ENCODE results near the gene KRTAP10-1.
"Not testable (repeated sequence)": the region's sequence is repeated elsewhere in the genome, so short reads cannot be mapped to it uniquely, and the experiment has no call there.

Gene KRTAP10-1

DNA sequence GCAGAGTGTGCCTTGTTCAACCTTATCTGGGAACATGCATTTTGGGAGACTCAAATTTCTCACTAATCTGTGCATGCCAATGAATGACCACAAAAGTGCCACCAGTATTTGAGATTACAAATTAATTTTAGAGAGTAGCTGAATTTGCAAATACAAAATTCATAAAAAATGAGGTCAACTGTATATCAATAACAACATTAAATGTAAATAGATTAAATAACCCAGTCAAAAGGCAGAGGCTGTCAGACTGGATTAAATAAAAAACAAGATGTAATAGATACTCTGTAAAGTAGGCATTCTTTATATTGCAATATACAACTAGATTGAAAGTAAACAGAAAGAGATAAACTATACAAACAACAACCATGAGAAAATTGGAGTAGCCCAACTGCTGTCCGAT lies 24.1 kb upstream of the KRTAP10-1 start:
- no peaks in the 10 kb centered on the region for H3K9me2 ChIP-seq (ENCODE audit: low read depth, low read length)
- no peaks in the 10 kb centered on the region for H3K4me1 ChIP-seq (ENCODE audit: insufficient read depth, low read length, severe bottlenecking)
- H3K9ac ChIP-seq (ENCODE audit: low read length), result no peak overlapping the region
- no peak overlapping the region for H2AFZ ChIP-seq (ENCODE audit: low read length)
- no peaks in the 10 kb centered on the region for H3K9me3 ChIP-seq (ENCODE audit: low read length)
- H4K20me1 ChIP-seq (ENCODE audit: insufficient read depth, low read length), result no peaks in the 10 kb centered on the region
- H3K4me2 ChIP-seq (ENCODE audit: low read length), result no peak overlapping the region
- H3K4me3 ChIP-seq (ENCODE audit: low read depth, low read length, poor library complexity, severe bottlenecking), result no peak overlapping the region
- H3K79me2 ChIP-seq (ENCODE audit: insufficient read depth, low read length), result no peaks in the 10 kb centered on the region
- H3F3A ChIP-seq (ENCODE audit: insufficient read depth, low read length), result no peaks in the 10 kb centered on the region
- TF ChIP-seq, protein P1, sequence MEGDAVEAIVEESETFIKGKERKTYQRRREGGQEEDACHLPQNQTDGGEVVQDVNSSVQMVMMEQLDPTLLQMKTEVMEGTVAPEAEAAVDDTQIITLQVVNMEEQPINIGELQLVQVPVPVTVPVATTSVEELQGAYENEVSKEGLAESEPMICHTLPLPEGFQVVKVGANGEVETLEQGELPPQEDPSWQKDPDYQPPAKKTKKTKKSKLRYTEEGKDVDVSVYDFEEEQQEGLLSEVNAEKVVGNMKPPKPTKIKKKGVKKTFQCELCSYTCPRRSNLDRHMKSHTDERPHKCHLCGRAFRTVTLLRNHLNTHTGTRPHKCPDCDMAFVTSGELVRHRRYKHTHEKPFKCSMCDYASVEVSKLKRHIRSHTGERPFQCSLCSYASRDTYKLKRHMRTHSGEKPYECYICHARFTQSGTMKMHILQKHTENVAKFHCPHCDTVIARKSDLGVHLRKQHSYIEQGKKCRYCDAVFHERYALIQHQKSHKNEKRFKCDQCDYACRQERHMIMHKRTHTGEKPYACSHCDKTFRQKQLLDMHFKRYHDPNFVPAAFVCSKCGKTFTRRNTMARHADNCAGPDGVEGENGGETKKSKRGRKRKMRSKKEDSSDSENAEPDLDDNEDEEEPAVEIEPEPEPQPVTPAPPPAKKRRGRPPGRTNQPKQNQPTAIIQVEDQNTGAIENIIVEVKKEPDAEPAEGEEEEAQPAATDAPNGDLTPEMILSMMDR (IDR thresholded peaks at IDR 0.05; ENCODE audit: low read length), result no peak
- TF ChIP-seq EZH2 (IDR thresholded peaks at IDR 0.05; ENCODE audit: borderline replicate concordance, low read length), result no peak
- H3K36me3 ChIP-seq (ENCODE audit: insufficient read depth, low read length), result no peaks in the 10 kb centered on the region
- no peaks in the 10 kb centered on the region for H3K27me3 ChIP-seq (ENCODE audit: insufficient read depth, low read length)
- H3K27ac ChIP-seq (ENCODE audit: low read depth, low read length, poor library complexity, severe bottlenecking), result no peak overlapping the region

DNA sequence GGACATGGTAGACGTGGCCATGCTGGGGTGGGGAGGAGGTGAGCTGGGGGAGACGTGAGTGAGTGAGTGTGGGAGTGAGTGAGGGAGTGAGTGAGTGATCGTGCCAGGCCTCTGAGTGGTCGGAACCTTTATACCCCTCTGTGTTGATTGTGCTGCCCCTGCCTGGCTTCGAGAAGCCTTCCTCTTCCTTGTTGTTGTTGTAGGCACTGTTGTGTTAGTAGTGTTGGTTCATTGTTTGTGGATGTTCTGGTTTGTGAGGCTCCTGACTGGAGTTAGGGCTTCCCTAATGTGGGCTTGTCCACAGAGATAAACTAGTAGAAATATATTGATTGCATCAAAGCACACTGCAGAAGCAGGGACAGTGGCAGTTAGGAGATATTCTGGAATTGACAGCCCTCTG lies 18.7 kb upstream of the KRTAP10-1 start, which contains the start of gene KRTAP10-3:
Gene KRTAP10-3, minus strand, starts transcription at position 101 of the 400 bp plus-strand sequence. Its CDS starts 80 bp downstream, at position 21.
- H3K9me3 ChIP-seq (ENCODE audit: low read length), result no peaks in the 10 kb centered on the region
- H3K9me2 ChIP-seq (ENCODE audit: low read depth, low read length), result no peaks in the 10 kb centered on the region
- TF ChIP-seq EZH2 (IDR thresholded peaks at IDR 0.05; ENCODE audit: borderline replicate concordance, low read length), result no peak
- TF ChIP-seq, protein P1 (IDR thresholded peaks at IDR 0.05; ENCODE audit: low read length), result no peak
- no peaks in the 10 kb centered on the region for H3F3A ChIP-seq (ENCODE audit: insufficient read depth, low read length)
- no peak within 1 kb of the TSS for H3K4me2 ChIP-seq (ENCODE audit: low read length)
- H3K27me3 ChIP-seq (ENCODE audit: insufficient read depth, low read length), result no peaks in the 10 kb centered on the region; the same call in 1 of the 2 replicates
- no peaks in the 10 kb centered on the region for H3K79me2 ChIP-seq (ENCODE audit: insufficient read depth, low read length)
- no peaks in the 10 kb centered on the region for H3K4me1 ChIP-seq (ENCODE audit: insufficient read depth, low read length, severe bottlenecking)
- no peaks in the 10 kb centered on the region for H3K36me3 ChIP-seq (ENCODE audit: insufficient read depth, low read length)
- H4K20me1 ChIP-seq (ENCODE audit: insufficient read depth, low read length), result no peaks in the 10 kb centered on the region
- H2AFZ ChIP-seq (ENCODE audit: low read length), result no peak within 1 kb of the TSS
- H3K4me3 ChIP-seq (ENCODE audit: low read depth, low read length, poor library complexity, severe bottlenecking), result no peak within 1 kb of the TSS
- H3K27ac ChIP-seq (ENCODE audit: low read depth, low read length, poor library complexity, severe bottlenecking), result no peak within 1 kb of the TSS
- no peak within 1 kb of the TSS for H3K9ac ChIP-seq (ENCODE audit: low read length)

DNA sequence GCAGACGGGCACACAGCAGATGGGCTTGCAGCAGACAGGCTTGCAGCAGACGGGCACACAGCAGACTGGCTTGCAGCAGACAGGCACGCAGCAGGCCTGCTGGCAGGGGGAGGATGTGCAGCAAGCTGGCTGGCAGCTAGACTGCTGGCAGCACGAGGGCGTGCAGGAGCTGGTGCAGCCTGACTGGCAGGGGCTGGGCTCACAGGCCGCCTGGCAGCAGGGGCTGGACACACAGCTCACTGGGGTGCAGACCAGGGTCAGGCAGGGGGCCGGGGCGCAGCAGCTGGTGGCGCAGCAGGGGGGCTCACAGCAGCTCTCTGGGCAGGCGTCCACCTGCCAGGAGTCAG lies 18.3 kb upstream of the KRTAP10-1 start:
- not testable (repeated sequence) for H3K79me2 ChIP-seq (ENCODE audit: insufficient read depth, low read length); H3K9ac ChIP-seq (ENCODE audit: low read length); H4K20me1 ChIP-seq (ENCODE audit: insufficient read depth, low read length); H3K36me3 ChIP-seq (ENCODE audit: insufficient read depth, low read length); H3K27ac ChIP-seq (ENCODE audit: low read depth, low read length, poor library complexity, severe bottlenecking); H3K9me3 ChIP-seq (ENCODE audit: low read length); H3K27me3 ChIP-seq (ENCODE audit: insufficient read depth, low read length); H2AFZ ChIP-seq (ENCODE audit: low read length); H3K4me3 ChIP-seq (ENCODE audit: low read depth, low read length, poor library complexity, severe bottlenecking); H3K9me2 ChIP-seq (ENCODE audit: low read depth, low read length); H3K4me2 ChIP-seq (ENCODE audit: low read length); H3F3A ChIP-seq (ENCODE audit: insufficient read depth, low read length); H3K4me1 ChIP-seq (ENCODE audit: insufficient read depth, low read length, severe bottlenecking)

DNA sequence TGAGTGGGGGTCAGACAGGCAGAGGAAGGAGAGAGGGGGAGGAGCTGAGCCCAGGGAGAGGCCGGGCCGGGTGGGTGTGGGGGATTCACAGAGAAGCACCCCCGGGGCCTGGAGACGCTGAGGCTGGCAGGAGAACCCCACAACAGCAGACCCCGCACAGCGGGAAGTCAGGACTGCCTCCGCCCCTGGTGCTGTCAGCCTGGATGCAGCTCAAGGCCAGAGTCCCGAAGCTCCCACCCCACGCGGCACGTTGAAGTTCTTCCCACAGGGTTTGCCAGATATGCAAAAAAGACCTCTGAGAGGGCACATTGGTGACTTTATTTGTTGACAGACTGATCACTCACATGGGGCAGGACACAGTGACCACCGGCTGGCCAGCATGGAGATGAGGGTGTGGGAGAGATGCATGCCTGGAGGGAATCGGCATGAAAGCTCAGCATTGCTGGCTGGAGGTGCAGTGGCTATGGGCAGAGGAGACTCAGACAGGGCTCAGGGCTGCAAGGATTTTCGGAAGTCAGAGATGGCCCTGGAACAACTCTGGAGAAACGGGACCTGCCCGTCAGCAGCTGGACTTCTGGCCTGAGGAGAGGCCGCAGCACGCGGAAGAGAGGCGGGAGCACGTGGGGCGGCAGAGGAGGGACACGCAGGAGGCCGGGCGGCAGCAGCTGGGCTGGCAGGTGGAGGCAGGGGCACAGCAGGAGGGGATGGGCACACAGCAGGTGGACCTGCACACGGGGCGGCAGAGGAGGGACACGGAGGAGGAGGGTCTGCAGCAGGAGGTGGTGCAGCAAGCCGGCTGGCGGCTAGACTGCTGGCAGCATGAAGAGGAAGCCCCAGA lies 17.7 kb upstream of the KRTAP10-1 start:
- H3K9me2 ChIP-seq (ENCODE audit: low read depth, low read length), result no peaks in the 10 kb centered on the region
- no peaks in the 10 kb centered on the region for H3K9me3 ChIP-seq (ENCODE audit: low read length)
- no peak overlapping the region for H2AFZ ChIP-seq (ENCODE audit: low read length)
- H3K27ac ChIP-seq (ENCODE audit: low read depth, low read length, poor library complexity, severe bottlenecking), result no peak overlapping the region
- H3K4me1 ChIP-seq (ENCODE audit: insufficient read depth, low read length, severe bottlenecking), result no peaks in the 10 kb centered on the region
- H3K36me3 ChIP-seq (ENCODE audit: insufficient read depth, low read length), result no peaks in the 10 kb centered on the region
- TF ChIP-seq, protein P1 (IDR thresholded peaks at IDR 0.05; ENCODE audit: low read length), result no peak
- no peak for TF ChIP-seq EZH2 (IDR thresholded peaks at IDR 0.05; ENCODE audit: borderline replicate concordance, low read length)
- H3K4me3 ChIP-seq (ENCODE audit: low read depth, low read length, poor library complexity, severe bottlenecking), result no peak overlapping the region
- H3K9ac ChIP-seq (ENCODE audit: low read length), result no peak overlapping the region
- H4K20me1 ChIP-seq (ENCODE audit: insufficient read depth, low read length), result no peaks in the 10 kb centered on the region
- H3K27me3 ChIP-seq (ENCODE audit: insufficient read depth, low read length), result no peaks in the 10 kb centered on the region; the same call in 1 of the 2 replicates
- H3F3A ChIP-seq (ENCODE audit: insufficient read depth, low read length), result no peaks in the 10 kb centered on the region
- no peak overlapping the region for H3K4me2 ChIP-seq (ENCODE audit: low read length)
- H3K79me2 ChIP-seq (ENCODE audit: insufficient read depth, low read length), result no peaks in the 10 kb centered on the region

All from OCI-LY1 (cell line).